MV-4-11 (cell line): ENCODE results near the gene CD2AP.
"Not testable (repeated sequence)": the region's sequence is repeated elsewhere in the genome, so short reads cannot be mapped to it uniquely, and the experiment has no call there.

Experiments used
- DNase-seq: peaks from one replicate; lab custom pipeline; 2025; lab: John Stamatoyannopoulos, UW

The CD2AP gene

DNA sequence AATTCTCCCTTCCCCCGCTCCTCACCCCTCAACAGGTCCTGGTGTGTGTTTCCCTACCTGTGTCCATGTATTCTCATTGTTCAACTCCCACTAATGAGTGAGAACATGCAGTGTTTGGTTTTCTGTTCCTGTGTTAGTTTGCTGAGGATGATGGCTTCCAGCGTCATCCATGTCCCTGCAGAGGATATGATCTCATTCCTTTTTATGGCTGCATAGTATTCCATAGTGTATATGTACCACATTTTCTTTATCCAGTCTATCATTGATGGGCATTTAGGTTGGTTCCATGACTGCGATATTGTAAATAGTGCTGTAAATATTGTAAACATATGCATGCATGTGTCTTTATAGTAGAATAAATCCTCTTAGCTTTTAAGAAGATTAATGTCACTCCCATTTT lies 89.0 kb downstream of the CD2AP start:
- DNase-seq: not testable (repeated sequence)

DNA sequence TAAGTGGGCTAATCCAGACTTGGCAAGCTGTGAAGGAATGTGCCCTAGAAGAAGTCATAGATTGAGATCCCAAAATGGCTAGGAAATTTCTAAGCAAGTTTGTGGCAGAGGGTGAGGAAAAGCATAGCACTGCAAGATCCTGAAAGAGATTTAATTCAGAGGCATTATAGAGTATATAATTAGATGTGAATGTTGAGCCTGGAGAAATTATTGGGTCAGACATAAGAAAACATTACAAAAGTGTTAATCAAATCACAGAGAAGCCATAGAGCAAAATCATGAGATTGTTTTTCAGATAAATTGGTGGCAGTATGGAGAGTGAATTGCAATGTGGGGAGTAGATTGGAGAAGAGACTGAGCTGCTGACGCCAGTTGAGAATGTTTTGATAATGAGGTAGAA lies 90.0 kb downstream of the CD2AP start:
- DNase-seq: no peak

- no peak for DNase-seq
These were observed 93.9 kb downstream of the CD2AP start for GRCh38 chr6:47571488-47571887.

GRCh38 chr6:47573109-47573508 lies 95.5 kb downstream of the CD2AP start:
- DNase-seq: no peak

GRCh38 chr6:47574789-47575188 lies 97.2 kb downstream of the CD2AP start:
- DNase-seq: no peak

- DNase-seq: no peak
These were observed 101.5 kb downstream of the CD2AP start for GRCh38 chr6:47579040-47579439.

DNA sequence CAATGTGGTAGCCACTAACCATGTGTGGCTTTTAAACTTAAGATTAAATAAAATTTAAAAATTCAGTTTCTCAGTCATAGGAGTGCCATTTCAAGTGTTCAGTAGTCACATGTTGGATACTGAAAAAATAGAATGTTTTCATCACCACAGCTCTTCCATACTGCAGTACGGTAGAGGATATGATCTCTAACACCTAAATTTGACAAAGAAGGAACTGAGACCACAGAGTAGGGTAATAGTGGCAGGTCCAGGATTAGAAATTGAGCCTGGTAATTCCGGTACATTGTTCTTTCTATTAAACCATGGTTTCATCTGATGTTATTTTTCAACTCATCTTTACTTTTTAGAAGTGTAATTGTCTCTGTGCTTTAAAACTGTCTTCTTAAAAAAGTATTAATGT lies 104.0 kb downstream of the CD2AP start:
- DNase-seq: no peak

DNA sequence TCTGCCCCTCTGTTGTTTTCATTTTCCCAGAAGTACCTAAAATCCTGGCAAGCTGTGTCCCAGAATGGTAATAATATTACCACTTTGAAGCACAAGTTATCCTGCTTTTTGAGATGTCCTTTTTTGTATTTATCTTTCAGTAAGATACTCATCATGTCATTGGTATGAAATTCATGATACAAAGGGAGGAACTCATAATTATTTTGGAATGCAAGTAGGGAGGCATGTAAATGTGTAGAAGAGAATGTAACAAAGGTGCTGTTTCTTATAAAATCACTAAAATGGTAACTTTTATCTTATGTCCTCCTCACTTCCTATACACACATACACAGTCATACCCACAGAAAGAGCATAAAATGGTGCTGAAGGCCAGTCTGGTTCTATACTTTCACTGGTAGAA lies 109.9 kb downstream of the CD2AP start:
- DNase-seq: no peak

DNA sequence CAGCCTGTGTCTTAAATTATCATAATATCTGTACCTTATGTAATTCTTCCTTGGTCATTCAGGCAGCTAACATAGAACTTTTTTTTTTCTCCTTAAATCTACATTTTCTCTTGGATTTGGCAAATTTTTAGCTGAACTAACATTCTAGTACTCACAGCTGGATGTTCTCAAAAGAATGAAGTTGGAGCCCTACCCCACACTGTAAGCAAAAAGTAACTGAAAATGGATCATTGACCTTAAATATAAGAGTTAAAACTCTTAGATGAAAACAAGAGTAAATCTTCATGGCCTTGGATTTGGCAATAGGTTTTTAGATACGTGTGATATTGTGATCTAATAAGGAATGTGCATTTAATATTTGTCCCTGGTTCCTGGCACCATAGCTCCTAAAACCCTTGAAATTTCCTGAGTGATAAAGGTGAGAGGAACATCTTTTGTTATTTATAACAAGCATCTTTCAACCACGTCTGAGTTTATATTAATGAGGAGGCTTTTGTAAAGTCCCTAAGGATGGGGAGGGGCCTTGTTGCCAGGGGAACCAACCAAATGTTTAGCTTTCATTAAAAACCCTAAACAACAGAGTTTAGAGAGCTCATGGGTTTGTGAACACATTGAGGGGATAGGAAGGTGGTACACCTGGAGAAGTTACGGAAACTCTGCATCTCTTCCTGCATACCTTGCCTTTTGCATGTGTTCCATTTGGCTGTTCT lies 114.7 kb downstream of the CD2AP start:
- no peak for DNase-seq

DNA sequence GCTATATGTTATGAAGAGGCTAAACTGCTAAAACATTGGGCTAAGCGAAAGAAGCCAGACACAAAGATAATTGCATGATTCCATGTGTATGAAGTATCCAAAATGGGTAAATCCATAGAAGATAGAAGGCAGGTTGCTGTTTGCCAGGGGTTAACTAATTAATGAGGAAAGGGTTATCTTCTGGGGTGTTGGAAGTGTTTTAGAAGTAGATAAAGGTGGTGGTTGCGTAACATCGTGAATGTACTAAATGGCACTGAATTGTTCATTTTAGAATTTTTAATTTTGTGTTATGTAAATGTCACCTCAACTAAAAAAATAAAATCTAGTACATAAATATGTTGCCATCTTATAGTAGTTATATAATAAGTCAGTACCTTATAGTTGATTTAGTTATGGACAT lies 116.4 kb downstream of the CD2AP start:
- no peak for DNase-seq

DNA sequence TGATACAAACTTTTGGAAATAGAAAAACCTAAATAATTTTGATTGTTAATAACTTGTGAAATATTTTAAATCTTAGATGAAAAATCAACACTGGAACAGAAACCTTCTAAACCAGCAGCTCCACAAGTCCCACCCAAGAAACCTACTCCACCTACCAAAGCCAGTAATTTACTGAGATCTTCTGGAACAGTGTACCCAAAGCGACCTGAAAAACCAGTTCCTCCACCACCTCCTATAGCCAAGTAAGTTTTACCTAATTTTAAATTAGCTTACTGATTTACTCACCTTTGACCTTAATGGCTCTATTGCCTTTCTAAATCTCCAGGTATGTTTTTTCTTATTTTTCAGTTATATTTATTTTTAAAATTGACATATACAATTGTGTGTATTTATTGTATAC lies 118.2 kb downstream of the CD2AP start:
- no peak for DNase-seq

DNA sequence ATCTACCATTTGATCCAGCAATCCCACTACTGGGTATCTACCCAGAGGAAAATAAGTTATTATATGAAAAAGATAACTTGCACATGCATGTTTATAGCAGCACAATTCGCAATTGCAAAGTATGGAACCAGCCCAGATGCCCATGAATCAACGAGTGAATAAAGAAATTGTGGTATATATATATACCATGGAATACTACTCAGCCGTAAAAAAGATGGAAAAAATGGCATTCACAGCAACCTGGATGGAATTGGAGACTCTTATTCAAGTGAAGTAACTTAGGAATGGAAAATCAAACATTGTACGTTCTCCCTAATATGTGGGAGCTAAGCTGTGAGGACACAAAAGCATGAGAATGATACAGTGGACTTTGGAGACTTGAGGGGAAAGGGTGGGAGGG lies 120.8 kb downstream of the CD2AP start:
- no peak for DNase-seq

DNA sequence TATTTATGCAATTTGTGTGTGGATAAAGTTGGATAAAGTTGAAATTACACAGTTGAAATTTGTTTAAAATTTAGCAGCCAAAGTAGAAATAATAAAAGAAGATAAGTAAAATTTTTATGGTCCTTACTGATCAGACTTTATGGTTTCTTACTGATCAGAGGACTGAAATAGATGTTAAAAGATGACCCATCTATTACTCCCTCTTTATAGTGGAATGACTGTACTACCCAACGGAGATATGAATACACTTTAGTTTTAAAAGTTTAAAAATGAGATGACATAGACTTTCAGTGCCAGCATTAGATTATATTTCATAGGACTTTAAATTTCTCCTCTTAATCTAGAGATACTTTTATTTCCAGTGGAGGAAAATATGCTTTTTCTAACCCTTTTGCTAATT lies 121.9 kb downstream of the CD2AP start:
- DNase-seq: no peak

- DNase-seq: no peak
These were observed 125.6 kb downstream of the CD2AP start for GRCh38 chr6:47603227-47603626.

- no peak for DNase-seq
These were observed 126.4 kb downstream of the CD2AP start for GRCh38 chr6:47603995-47604394.

- no peak for DNase-seq
These were observed 144.4 kb downstream of the CD2AP start for GRCh38 chr6:47621838-47622449.

DNA sequence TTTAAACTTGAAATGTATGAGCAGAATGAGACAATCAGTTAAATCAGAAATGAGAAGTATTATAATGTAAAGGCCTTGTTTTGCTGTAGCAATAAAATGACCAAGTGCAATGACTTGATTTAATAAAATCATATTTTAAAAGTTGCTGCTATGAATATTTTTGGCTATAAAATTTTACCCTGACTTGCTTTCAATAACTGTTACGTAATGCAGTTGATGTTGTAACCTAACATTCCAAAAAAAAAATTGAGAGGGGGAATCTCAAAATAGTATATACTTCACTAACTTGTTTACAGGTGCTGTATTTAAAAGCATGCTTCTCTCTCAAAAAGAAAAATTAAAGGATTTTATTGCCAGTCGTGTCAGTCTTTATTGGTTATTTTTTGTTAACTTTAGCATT lies 149.2 kb downstream of the CD2AP start:
- DNase-seq: no peak

DNA sequence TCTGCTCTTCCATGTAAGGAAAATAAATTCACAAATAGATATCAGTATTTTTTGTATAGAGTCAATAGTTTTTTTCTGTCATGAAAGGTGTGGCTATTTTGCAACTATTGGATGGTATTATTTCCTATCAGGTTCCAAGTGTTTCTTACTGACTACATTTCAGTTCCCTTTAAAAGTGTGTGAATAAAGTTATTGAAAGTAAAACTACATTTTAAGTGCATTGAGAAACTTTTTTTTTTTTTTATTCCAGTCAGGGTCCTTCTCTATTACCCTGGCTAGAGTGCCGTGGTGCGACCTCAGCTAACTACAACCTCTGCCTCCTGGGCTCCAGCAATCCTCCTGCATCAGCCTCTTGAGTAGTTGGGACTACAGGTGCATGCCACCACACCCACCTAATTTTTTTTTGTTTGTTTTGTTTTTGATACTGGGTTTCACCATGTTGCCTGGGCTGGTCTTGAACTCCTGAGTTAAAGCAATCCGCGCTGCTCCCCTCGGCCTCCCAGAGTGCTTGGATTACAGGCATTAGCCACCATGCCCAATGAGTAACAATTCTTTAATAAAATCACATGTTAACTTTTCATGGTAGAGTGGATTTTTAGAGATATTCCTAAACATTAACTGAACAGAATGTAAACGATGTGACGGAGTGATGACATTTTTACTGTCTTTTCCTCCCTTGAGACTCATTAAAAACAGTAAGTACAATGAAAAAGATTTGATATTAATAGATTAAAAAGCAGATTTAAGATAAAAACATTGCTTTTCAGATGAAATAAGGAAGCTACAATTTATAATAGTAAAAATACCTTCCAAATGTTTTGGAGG lies 151.1 kb downstream of the CD2AP start:
- no peak for DNase-seq

GRCh38 chr6:47629954-47630353 lies 152.4 kb downstream of the CD2AP start:
- DNase-seq: no peak

GRCh38 chr6:47630587-47630986 lies 153.0 kb downstream of the CD2AP start:
- no peak for DNase-seq

- peak; percentile 65 for DNase-seq
These were observed 153.7 kb downstream of the CD2AP start for GRCh38 chr6:47631269-47631772.

GRCh38 chr6:47631797-47632196 lies 154.2 kb downstream of the CD2AP start:
- DNase-seq: no peak

DNA sequence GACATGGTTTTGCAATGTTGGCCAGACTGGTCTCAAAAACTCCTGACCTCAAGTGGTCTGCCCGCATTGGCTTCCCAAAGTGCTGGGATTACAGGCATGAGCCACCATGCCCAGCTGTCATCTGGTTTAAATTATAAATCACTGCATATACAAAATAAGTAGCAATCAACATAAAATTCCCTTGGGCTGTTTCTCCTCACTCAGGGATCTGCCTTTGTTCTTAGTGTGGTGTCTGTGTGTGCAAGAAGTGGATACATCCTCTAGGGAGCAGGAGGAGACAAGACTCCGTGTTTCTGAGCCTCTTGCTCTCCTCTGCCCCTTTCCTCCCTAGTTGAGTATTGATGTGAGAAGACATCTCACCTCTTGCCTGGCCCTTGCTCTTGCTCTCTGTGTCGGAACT lies 155.6 kb downstream of the CD2AP start:
- DNase-seq: no peak
